ENCODE data around the gene BMPER.

The BMPER gene

GRCh38 chr7:33926535-33926934 lies 21.2 kb downstream of the BMPER start:
- no peak for DNase-seq

GRCh38 chr7:33928986-33929385 lies 23.6 kb downstream of the BMPER start:
- no peak for DNase-seq

GRCh38 chr7:33932221-33932620 lies 26.9 kb downstream of the BMPER start:
- no peak for DNase-seq

GRCh38 chr7:33932832-33933468 lies 27.6 kb downstream of the BMPER start:
- DNase-seq = peak; percentile 60

GRCh38 chr7:33933611-33934281 lies 28.4 kb downstream of the BMPER start:
- DNase-seq = no peak

- no peak for DNase-seq
Measured at GRCh38 chr7:33934391-33934790, 29.1 kb downstream of the BMPER start.

GRCh38 chr7:33936503-33936902 lies 31.2 kb downstream of the BMPER start:
- DNase-seq = no peak

- no peak for DNase-seq
Measured at GRCh38 chr7:33937871-33938270, 32.5 kb downstream of the BMPER start.

- no peak for DNase-seq
Measured at GRCh38 chr7:33939121-33939520, 33.8 kb downstream of the BMPER start.

GRCh38 chr7:33940503-33940902 lies 35.2 kb downstream of the BMPER start:
- no peak for DNase-seq

GRCh38 chr7:33941418-33941817 lies 36.1 kb downstream of the BMPER start:
- DNase-seq = no peak

- no peak for DNase-seq
Measured at GRCh38 chr7:33946094-33946699, 40.9 kb downstream of the BMPER start.

GRCh38 chr7:33950047-33950714 lies 44.8 kb downstream of the BMPER start:
- no peak for DNase-seq

GRCh38 chr7:33952824-33953223 lies 47.5 kb downstream of the BMPER start:
- no peak for DNase-seq

GRCh38 chr7:33958104-33958503 lies 52.8 kb downstream of the BMPER start:
- no peak for DNase-seq

GRCh38 chr7:33959676-33960075 lies 54.3 kb downstream of the BMPER start:
- no peak for DNase-seq

GRCh38 chr7:33961948-33962347 lies 56.6 kb downstream of the BMPER start:
- DNase-seq = no peak

- no peak for DNase-seq
Measured at GRCh38 chr7:33964417-33965182, 59.3 kb downstream of the BMPER start.

- DNase-seq = no peak
Measured at GRCh38 chr7:33965183-33965744, 59.9 kb downstream of the BMPER start.

GRCh38 chr7:33968591-33968990 lies 63.3 kb downstream of the BMPER start:
- no peak for DNase-seq

GRCh38 chr7:33970536-33970935 lies 65.2 kb downstream of the BMPER start:
- no peak for DNase-seq

GRCh38 chr7:33971106-33971505 lies 65.8 kb downstream of the BMPER start:
- no peak for DNase-seq
